ENCODE data around the gene PSD.
A peak's percentile ranks its signal among the peaks of the same experiment; 100 is the strongest.
"Not testable (repeated sequence)": the region's sequence is repeated elsewhere in the genome, so short reads cannot be mapped to it uniquely, and the experiment has no call there.

The PSD gene

GRCh38 chr10:102454662-102455487, 36.3 kb upstream of the PSD start:
- H3K27ac ChIP-seq (ENCODE audit: low read depth, low read length) = not testable (repeated sequence)

GRCh38 chr10:102453502-102453901, 34.9 kb upstream of the PSD start:
- no peak overlapping the region for H3K27ac ChIP-seq (ENCODE audit: low read depth, low read length)
- H3K4me1 ChIP-seq (ENCODE audit: control insufficient read depth, insufficient read depth, low read length) = no peaks in the 10 kb centered on the region
- no peaks in the 10 kb centered on the region for H3K27me3 ChIP-seq (ENCODE audit: control insufficient read depth, insufficient read depth, low read length)
- H3K9ac ChIP-seq (ENCODE audit: low read length) = no peak overlapping the region
- no peak overlapping the region for H3K4me3 ChIP-seq (ENCODE audit: low read length)
- no peaks in the 10 kb centered on the region for H3K36me3 ChIP-seq (ENCODE audit: control insufficient read depth, insufficient read depth, low read length)

More at GRCh38 chr10:102454662-102455487, 36.3 kb upstream of the PSD start:
- not testable (repeated sequence) for H3K4me3 ChIP-seq (ENCODE audit: low read length); H3K9ac ChIP-seq (ENCODE audit: low read length); H3K4me1 ChIP-seq (ENCODE audit: control insufficient read depth, insufficient read depth, low read length); H3K27me3 ChIP-seq (ENCODE audit: control insufficient read depth, insufficient read depth, low read length); H3K36me3 ChIP-seq (ENCODE audit: control insufficient read depth, insufficient read depth, low read length)

DNA sequence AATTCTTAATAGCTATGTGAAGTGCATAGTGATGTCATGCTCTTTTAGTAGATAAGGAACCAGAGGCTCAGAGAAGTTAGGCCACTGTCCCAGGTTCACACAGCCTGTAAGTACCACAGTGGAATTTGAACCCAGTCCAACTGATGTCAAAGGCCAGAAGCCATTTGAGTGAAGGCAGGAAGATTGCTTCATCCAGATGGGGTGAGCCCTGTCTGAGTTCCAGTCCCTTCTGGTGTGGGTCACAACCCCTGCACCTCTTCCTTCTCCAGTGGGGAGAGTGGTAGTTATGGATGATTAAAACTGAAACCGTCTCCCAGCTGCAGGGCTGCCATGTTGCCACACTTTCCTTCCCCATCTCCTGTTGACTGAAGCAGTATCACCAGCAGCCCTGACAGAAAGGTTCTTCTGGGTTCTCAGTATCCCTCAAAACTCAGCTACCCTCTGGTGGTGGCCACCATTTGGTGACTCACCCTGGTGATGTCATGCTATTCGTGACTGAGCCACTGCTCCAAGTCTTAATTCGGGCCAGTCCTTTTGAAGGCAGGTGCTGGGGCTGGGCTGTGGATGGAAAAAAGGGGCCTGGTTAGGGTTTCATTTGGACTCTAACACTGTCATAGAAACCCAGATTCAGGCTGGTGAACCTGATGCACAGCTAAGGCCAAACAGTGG, 34.2 kb upstream of the PSD start:
- Histone ChIP-seq H3K36me3 (ENCODE audit: control insufficient read depth, insufficient read depth, low read length) (no peaks in the 10 kb centered on the region), H3K27me3 (ENCODE audit: control insufficient read depth, insufficient read depth, low read length) (no peaks in the 10 kb centered on the region), H3K27ac (ENCODE audit: low read depth, low read length) (no peak overlapping the region), H3K4me3 (ENCODE audit: low read length) (no peak overlapping the region), H3K9ac (ENCODE audit: low read length) (no peak overlapping the region), H3K4me1 (ENCODE audit: control insufficient read depth, insufficient read depth, low read length) (no peaks in the 10 kb centered on the region)

DNA sequence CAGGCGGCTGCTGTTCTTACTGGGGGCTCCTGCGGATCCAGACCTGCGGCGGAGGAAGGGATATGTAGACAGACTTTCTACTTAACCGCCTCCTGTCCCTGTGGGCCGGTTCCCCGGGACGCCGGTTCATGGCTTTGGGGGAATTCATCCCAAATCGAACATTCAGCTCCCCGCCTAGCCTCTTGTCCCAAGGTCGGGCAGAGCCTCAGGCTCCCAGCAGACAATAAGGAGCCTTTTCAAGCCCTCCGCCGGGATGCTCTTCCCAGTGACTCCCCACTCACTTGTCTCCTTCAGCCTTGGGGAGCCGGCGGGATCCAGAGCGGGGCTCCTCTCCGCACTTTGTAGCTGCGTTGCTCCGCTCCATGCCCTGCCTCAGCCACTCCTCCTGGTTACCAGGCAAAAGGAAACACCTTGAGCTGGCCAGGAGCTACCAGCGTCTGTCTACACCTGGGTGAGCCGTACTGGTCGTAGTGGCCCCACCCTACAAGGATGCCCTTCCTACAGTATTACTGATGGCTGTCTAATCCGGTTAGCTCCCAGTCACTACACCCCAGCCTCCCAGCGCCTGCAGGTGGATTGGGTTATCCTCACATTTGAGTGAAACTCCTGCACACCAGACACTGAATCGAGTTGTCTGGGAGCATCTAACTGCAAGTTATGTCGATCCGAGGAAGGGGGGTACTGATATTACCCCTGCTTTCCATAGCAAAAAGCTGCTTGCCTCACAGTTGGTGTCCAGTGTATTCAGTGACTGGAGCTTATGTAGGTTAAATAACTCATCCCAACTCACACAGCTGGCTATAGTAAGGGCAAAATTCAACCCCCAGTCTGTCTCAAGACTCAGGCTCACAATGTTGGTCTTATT, 32.8 kb upstream of the PSD start, which contains the start of gene C10orf95:
TSS of gene C10orf95 (minus strand) at position 439 of the 865 bp plus-strand sequence. CDS start 450 bp downstream, outside the sequence.
- Histone ChIP-seq H3K9ac (ENCODE audit: low read length) (peak within 1 kb of the TSS; percentile 24), H3K4me3 (ENCODE audit: low read length) (peak within 1 kb of the TSS; percentile 80), H3K27ac (ENCODE audit: low read depth, low read length) (peak within 1 kb of the TSS; percentile 62), H3K36me3 (ENCODE audit: control insufficient read depth, insufficient read depth, low read length) (no peaks in the 10 kb centered on the region), H3K4me1 (ENCODE audit: control insufficient read depth, insufficient read depth, low read length) (no peaks in the 10 kb centered on the region), H3K27me3 (ENCODE audit: control insufficient read depth, insufficient read depth, low read length) (no peaks in the 10 kb centered on the region)

- Histone ChIP-seq H3K9ac (ENCODE audit: low read length) (peak overlapping the region; percentile 46), H3K4me3 (ENCODE audit: low read length) (peak overlapping the region; percentile 80), H3K27me3 (ENCODE audit: control insufficient read depth, insufficient read depth, low read length) (no peaks in the 10 kb centered on the region), H3K36me3 (ENCODE audit: control insufficient read depth, insufficient read depth, low read length) (no peaks in the 10 kb centered on the region), H3K27ac (ENCODE audit: low read depth, low read length) (peak overlapping the region; percentile 62), H3K4me1 (ENCODE audit: control insufficient read depth, insufficient read depth, low read length) (no peaks in the 10 kb centered on the region)
Measured at GRCh38 chr10:102450374-102451104, 32.0 kb upstream of the PSD start.

GRCh38 chr10:102450124-102450373, 31.5 kb upstream of the PSD start:
- H3K4me3 ChIP-seq (ENCODE audit: low read length) = peak overlapping the region; percentile 80
- no peaks in the 10 kb centered on the region for H3K36me3 ChIP-seq (ENCODE audit: control insufficient read depth, insufficient read depth, low read length)
- H3K27me3 ChIP-seq (ENCODE audit: control insufficient read depth, insufficient read depth, low read length) = no peaks in the 10 kb centered on the region
- H3K9ac ChIP-seq (ENCODE audit: low read length) = peak overlapping the region; percentile 46
- no peaks in the 10 kb centered on the region for H3K4me1 ChIP-seq (ENCODE audit: control insufficient read depth, insufficient read depth, low read length)
- peak overlapping the region; percentile 54 for H3K27ac ChIP-seq (ENCODE audit: low read depth, low read length)

GRCh38 chr10:102449321-102450123, 30.9 kb upstream of the PSD start:
- H3K4me1 ChIP-seq (ENCODE audit: control insufficient read depth, insufficient read depth, low read length) = no peaks in the 10 kb centered on the region
- H3K4me3 ChIP-seq (ENCODE audit: low read length) = peak overlapping the region; percentile 80
- H3K36me3 ChIP-seq (ENCODE audit: control insufficient read depth, insufficient read depth, low read length) = no peaks in the 10 kb centered on the region
- no peaks in the 10 kb centered on the region for H3K27me3 ChIP-seq (ENCODE audit: control insufficient read depth, insufficient read depth, low read length)
- peak overlapping the region; percentile 46 for H3K9ac ChIP-seq (ENCODE audit: low read length)
- peak overlapping the region; percentile 54 for H3K27ac ChIP-seq (ENCODE audit: low read depth, low read length)

DNA sequence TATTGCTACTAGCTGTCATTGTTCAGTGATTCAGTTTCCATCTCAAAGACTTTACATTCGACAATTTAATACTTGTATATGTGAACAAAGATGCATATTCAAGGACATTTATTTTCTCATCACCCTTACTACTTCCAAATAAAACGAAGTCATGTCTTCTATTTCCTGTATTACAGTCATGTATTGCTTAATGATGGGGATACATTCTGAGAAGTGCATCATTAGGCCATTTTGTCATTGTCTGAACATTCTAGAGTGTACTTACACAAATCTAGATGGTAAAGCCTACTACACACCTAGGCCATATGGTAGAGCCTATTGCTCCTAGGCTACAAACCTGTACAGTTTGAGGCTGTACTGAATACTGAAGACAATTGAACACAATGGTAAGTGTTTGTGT, 26.3 kb upstream of the PSD start:
- Histone ChIP-seq H3K27me3 (ENCODE audit: control insufficient read depth, insufficient read depth, low read length) (no peaks in the 10 kb centered on the region), H3K27ac (ENCODE audit: low read depth, low read length) (no peak overlapping the region), H3K36me3 (ENCODE audit: control insufficient read depth, insufficient read depth, low read length) (no peaks in the 10 kb centered on the region), H3K4me3 (ENCODE audit: low read length) (no peak overlapping the region), H3K4me1 (ENCODE audit: control insufficient read depth, insufficient read depth, low read length) (no peaks in the 10 kb centered on the region), H3K9ac (ENCODE audit: low read length) (no peak overlapping the region)

- no peaks in the 10 kb centered on the region for H3K36me3 ChIP-seq (ENCODE audit: control insufficient read depth, insufficient read depth, low read length)
- H3K27me3 ChIP-seq (ENCODE audit: control insufficient read depth, insufficient read depth, low read length) = no peaks in the 10 kb centered on the region
- no peak overlapping the region for H3K27ac ChIP-seq (ENCODE audit: low read depth, low read length)
- H3K9ac ChIP-seq (ENCODE audit: low read length) = no peak overlapping the region
- no peaks in the 10 kb centered on the region for H3K4me1 ChIP-seq (ENCODE audit: control insufficient read depth, insufficient read depth, low read length)
- H3K4me3 ChIP-seq (ENCODE audit: low read length) = no peak overlapping the region
Measured at GRCh38 chr10:102438374-102438773, 19.8 kb upstream of the PSD start.

DNA sequence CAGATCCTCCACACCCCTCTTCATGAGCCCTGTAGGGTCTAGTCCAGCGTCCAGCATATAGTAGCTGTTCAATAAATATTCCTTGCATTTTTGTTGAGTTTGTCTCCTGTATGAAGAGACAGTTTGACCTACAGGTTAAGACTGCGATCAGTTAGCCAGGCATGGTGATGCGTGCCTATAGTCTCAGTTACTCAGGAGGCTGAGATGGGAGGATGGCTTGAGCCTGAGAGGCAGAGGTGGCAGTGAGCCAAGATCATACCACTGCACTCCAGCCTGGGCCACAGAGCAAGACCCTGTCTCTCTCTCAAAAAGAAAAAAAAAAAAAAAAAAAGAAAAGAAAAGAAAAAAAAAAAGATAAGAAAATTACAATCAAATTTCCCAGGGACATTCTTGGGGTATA, 18.9 kb upstream of the PSD start:
- Histone ChIP-seq H3K4me3 (ENCODE audit: low read length) (no peak overlapping the region), H3K36me3 (ENCODE audit: control insufficient read depth, insufficient read depth, low read length) (no peaks in the 10 kb centered on the region), H3K4me1 (ENCODE audit: control insufficient read depth, insufficient read depth, low read length) (no peaks in the 10 kb centered on the region)

GRCh38 chr10:102436312-102436711, 17.7 kb upstream of the PSD start:
- H3K36me3 ChIP-seq (ENCODE audit: control insufficient read depth, insufficient read depth, low read length) = no peaks in the 10 kb centered on the region
- no peak overlapping the region for H3K27ac ChIP-seq (ENCODE audit: low read depth, low read length)
- H3K4me1 ChIP-seq (ENCODE audit: control insufficient read depth, insufficient read depth, low read length) = peaks cover 7% of the 10 kb centered on the region
- no peaks in the 10 kb centered on the region for H3K27me3 ChIP-seq (ENCODE audit: control insufficient read depth, insufficient read depth, low read length)
- peak overlapping the region; percentile 18 for H3K4me3 ChIP-seq (ENCODE audit: low read length)
- H3K9ac ChIP-seq (ENCODE audit: low read length) = no peak overlapping the region

More for the DNA sequence above, 18.9 kb upstream of the PSD start:
- Histone ChIP-seq H3K9ac (ENCODE audit: low read length) (no peak overlapping the region), H3K27ac (ENCODE audit: low read depth, low read length) (no peak overlapping the region), H3K27me3 (ENCODE audit: control insufficient read depth, insufficient read depth, low read length) (no peaks in the 10 kb centered on the region)
